Activated CD4-positive, alpha-beta T cell treated with anti-CD3 and anti-CD28 coated beads for 24 hours (primary cell): ENCODE results near the gene GPS2.

Source experiments
- DNase-seq, 2 donors: peaks; one replicate each; pipeline ENCODE4 v3.0.0-alpha.2; 2020; ENCODE audit warnings: low read depth in 2 of 2

GPS2 gene, protein sequence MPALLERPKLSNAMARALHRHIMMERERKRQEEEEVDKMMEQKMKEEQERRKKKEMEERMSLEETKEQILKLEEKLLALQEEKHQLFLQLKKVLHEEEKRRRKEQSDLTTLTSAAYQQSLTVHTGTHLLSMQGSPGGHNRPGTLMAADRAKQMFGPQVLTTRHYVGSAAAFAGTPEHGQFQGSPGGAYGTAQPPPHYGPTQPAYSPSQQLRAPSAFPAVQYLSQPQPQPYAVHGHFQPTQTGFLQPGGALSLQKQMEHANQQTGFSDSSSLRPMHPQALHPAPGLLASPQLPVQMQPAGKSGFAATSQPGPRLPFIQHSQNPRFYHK

GRCh38 chr17:7314719-7315569, at the start of gene GPS2:
Gene GPS2 (minus strand): TSS chr17:7315360. CDS start chr17:7315052, 308 bp downstream.
- DNase-seq, result peak; percentile 86 to 92

- DNase-seq, result no peak
Observed at GRCh38 chr17:7363311-7363710, 48.2 kb upstream of the GPS2 start.

DNA sequence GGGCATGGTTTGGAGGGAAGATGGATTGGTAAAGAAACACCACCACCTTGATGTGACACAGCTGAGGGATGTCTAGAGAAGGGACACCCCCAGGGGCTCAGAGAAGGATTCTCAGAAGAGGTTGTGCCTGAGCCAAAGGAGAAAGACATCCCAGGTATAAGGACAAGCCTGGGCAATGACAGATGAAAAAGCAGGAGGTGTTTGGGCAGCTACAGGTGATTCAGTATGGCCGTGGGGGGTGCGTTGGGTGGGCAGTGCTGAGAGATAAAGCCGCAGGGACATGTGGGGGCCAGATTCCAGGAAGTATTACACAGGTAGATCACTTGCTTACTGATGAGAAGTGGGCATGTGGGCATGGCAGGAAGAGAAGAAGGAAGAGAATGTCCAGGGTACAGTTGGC, 46.7 kb upstream of the GPS2 start:
- DNase-seq, result no peak

- no peak for DNase-seq
Observed at GRCh38 chr17:7357381-7357780, 42.2 kb upstream of the GPS2 start.

DNA sequence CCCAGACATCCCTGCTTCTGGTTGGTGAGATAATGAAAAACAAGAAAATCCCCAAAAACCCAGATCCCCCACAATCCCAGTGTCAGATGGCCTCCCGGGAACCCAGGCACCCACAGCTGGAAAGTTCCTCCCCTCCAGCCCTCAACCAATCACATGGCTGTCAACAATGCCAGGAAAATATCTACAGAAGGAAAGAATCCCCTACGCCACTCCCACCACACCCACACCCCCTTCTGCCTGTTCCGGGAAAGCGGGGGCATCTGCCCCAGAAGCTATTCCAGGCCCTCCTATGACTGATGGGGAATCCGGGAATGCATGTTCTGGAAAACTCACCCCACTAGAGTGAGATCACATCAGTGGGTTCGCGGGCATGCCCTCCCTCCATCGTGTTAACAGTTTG, 41.6 kb upstream of the GPS2 start:
- no peak for DNase-seq

DNA sequence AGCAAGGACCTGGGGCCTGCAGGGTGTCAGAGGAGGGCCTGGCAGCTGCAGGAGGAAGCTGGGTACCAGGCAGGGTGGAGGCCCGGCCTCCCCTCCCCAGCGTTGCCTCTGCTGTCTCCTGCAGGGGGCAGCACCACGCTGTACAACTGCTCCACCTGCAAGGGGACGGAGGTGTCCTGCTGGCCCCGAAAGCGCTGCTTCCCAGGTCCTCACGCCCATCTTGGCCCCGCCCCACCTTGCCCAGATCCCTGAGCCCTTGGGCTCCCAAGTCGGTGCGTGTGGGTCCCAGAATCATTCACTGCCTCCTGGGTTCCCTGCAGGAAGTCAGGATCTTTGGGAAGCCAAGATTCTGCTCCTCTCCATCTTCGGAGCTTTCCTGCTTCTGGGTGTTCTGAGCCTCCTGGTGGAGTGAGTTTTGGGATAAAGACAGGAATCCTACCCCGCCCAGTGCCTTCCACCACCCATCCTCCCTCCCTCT, 41.0 kb upstream of the GPS2 start:
- peak; percentile 76 to 84 for DNase-seq

GRCh38 chr17:7355573-7355972, 40.4 kb upstream of the GPS2 start:
- DNase-seq, result no peak

DNA sequence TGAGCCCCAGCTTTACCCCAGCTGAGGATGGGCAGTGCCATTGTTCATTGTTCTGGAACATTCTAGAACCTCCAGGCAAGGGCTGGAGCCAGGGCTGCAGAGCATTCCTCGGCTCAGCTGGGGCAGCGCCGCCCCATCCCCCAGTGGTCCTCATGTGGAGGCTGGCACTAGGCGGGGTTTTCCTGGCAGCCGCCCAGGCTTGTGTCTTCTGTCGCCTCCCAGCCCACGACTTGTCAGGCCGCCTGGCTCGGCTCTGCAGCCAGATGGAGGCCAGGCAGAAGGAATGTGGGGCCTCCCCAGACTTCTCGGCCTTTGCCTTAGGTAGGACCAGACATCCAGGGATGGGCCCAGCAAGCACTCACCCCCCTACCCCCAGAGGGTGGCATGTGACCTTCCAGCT, 39.9 kb upstream of the GPS2 start, which contains the start of gene TMEM95:
TMEM95 (plus strand) TSS at position 104 of the 400 bp plus-strand sequence; CDS start at position 153, 49 bp downstream.
- no peak for DNase-seq

DNA sequence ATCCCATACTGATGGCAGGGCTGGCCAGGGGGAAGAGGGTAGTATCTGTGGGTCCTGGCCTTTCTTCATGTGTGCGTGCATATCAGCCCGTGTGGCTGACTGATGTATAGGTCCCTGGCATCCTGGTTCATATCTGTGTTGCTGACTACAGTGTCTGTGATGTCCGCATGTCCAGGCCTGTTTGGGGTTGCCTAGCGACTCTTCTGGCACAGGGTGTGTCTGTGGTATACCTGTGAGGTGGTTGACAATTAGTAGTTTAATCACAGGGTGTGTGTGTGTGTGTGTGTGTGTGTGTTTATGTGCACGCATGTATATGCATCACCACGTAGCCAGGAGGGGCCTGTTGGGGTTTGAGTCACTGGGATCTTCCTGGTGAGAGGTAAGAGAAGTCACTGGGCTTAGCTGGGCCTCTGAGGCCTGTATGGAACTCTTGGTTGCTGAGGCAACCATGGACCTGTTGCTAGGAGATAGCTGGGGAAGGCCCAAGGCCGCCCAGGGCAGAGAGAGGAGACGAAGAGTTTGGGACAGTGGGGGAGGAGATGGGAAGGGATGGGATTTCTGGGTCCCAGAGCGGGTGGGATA, 39.2 kb upstream of the GPS2 start:
- DNase-seq, result no peak

GRCh38 chr17:7352910-7353635, 37.9 kb upstream of the GPS2 start:
- DNase-seq, result no peak

DNA sequence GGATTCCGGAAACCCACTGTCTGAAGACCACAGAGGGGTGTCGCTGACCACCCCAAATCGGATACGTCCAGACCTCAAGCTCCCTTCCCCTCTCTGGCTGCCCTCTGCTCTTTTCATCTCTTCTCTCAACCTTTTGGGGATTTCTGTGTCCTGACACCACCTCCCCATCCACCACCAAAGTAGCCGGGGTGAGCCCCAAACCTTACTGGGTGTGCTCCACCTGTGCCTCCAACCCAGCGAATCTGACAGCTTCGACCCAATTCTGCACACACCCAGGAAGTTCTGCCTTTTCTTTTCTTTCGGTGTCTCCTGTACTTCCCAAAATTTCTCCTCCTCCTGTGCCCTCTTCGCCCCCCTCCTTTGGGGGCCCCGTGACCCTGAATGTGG, 37.3 kb upstream of the GPS2 start:
- DNase-seq, result no peak

DNA sequence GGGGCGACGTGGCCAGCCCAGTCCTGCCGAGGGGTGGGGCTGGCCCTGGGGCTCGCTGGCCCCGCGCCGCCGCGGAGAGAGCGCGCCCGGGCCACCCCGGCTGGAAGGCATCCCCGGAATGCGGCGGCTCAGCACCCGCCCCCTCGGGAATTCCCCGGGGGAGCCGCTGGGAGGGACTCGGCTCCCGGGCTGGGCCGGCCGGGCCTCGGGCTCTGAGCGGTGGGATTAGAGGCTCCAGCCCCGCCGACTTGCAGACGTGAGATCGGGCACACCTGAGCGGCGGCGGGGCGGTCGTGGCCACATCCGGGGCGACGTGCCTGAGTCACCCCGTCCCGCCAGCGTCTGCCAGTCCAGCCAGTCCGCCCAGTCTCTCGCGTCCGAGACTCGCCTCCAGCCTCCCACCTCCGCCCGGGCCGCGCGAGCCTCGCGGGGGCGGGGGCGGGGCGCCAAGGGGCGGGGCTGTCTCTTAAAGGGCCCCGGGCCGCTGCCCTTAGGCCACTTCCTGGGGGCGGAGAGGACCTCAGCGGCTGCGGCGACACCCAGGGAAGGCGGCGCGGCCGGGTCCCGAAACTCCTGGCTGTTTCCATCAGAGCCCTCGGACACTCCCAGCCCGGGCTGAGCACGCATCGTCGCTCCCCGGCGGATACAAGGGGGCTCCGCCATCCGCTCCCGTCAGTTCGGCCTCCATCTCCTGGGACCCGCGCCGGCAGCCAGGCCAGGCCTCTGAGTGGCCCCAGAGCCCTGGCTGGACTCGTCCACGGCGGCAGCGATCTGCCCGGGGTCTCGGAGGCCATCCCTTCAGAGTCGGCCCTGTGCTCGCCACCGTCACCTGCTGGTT, 36.7 kb upstream of the GPS2 start, which contains the start of gene KCTD11:
KCTD11 (plus strand) TSS at position 498 of the 838 bp plus-strand sequence.
- DNase-seq, result peak; percentile 39 to 68

DNA sequence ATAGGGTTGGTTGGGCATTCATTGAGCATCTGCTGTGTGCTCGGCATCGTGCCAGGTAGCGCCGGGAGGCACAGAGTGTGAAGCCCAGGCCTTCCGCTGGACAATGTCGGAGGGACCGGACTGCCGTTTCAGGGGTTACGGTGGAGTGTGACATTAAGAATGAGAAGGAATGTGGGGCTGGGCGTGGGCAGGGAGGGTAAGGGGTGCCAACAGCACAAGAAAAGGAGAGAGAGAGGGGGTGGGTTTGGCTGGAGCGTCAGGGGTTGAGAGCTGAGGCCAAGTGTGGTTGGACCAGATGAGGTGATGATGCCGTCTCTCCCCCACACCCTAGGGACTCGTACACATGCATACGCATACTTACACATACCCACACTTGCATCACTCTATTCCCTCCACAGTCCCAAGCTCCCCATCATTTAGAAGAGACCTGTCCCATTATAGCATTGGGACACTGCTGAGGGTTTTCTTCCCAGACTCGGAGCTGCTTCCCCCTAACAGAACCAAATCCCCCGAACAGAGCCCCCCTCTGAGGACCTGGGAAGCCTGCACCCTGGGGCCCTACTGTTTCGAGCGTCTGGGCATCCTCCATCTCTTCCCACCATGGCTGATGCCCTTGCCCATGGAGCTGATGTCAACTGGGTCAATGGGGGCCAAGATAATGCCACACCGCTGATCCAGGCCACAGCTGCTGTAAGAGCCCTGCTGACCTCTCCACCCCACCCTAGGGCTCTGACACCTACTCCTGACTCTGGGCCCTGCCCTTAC, 33.5 kb upstream of the GPS2 start:
- DNase-seq, result no peak

- no peak for DNase-seq
Observed at GRCh38 chr17:7347630-7348477, 32.7 kb upstream of the GPS2 start.

DNA sequence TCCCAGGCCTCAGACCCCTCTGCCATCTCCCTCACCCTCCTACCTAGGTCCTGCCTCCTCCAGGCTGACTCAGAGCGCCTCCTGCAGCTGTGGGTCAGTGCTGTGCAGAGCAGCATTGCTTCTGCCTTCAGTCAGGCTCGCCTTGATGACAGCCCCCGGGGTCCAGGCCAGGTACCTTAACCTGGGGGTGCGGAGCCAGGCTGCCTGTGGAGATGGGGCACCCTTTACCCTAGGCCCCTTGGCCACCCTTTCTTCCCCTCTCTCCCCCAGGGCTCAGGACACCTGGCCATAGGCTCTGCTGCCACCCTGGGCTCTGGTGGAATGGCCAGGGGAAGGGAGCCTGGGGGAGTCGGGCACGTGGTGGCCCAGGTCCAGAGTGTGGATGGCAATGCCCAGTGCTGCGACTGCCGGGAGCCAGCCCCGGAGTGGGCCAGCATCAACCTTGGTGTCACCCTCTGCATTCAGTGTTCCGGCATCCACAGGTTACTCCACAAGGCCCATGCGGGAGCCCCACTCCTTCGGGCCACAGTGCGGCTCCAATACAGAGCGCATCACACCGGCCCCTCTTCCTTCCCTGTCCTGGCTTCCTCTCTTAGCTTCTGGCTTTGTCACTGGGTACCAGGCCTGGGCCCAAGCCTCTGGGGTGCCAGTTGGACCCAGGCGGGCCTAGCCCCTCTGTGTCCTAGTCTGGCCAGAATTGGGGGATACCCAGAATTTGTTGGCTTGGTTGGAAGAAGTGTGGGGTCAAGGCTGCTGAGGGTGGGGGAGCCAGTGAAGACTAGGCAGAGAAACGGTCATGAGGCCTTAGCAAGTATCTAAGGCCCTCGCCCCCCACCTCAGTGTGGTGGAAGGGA, 31.8 kb upstream of the GPS2 start:
- no peak for DNase-seq

DNA sequence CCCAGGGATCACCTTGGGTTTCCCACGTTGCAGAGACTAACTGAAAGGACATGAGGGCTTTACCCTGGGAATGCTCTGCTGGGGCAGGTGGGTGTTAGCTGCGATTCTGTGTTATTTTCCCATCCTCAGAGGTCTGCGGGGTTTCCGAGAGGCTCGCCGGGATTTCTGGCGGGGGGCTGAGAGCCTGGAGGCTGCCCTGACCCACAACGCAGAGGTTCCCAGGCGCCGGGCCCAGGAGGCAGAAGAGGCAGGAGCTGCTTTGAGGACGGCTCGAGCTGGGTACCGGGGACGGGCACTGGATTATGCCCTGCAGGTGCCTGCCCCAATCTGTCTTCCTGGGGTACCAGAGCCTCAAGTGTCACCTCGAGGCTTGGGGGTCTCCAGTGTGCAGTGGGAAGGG, 28.1 kb upstream of the GPS2 start:
- DNase-seq, result no peak

DNA sequence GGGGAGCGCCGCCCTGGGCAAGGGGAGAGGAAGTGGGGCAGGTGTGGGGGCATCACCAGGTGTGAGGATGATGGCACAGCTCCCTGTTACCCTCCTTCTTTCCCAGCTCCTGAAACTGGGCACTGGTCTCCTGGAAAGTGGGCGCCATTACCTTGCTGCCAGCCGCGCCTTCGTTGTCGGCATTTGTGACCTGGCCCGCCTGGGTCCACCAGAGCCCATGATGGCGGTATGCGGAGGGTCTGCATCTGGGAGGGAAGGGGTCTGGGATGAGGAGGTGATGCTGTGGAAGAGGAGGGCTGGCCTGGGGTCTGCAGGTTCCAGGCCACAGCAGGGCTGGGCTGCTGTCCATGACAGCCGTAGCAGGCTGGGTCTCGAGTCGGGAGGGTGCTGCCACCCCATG, 26.7 kb upstream of the GPS2 start:
- DNase-seq, result no peak

DNA sequence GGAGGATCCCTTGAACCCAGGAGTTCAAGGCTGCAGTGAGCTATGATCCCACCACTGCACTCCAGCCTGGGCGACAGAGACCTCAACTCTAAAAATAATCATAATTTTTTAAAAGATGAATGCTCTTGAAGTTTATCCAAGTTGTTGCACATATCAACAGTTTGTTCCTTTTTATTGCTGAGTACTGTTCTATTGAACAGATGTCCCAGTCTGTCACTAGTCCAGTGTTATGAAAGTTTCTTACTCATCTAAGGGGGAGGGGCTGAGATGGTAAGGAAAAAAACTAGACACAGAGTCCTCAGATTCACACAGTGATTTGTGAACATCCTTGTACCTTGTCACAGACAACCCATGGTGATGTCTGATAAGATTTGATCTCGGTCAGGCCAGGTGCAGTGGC, 25.0 kb upstream of the GPS2 start:
- no peak for DNase-seq
